Measurements from ENCODE around the gene NEU4. TPM values are rescaled to one million over a fixed set of nuclear protein-coding genes. Genes with fewer than 3 reads are reported as not detected.

Gene NEU4
- polyA plus RNA-seq, 1 donor from 2014 or later, result not detected

DNA sequence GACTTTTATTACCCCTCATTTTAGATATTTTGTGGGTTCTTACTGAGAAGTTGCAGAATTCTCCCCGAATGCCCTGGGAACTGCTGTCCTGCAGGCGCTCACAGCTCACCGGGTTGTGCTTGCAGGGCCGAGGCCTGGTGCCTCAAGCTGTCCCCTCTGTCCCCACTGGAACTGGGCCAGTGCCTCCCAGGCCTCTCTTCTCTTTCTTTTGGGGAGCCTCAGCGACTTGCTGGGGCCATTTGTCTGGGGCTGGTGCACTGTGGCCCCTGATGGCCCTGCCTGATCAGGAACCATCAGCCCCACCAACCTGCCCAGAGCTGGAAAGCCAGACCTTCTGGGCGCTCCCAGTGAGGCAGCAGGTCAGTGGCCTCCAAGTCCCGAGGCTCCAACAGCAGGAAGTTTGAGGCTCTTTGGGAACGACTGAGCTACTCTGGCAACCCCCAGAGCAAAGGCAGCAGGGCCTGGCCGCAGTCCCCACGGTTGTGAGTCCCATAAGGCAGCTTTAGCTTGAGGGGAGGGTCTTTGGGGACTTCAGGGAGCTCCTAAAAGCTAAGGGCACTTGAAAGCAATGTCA, 14.7 kb upstream of the NEU4 start:
- Histone ChIP-seq H4K20me1 (ENCODE audit: insufficient read depth) (no peaks in the 10 kb centered on the region), H2AFZ (ENCODE audit: low read depth, low read length) (no peak overlapping the region), H3K9me3 (ENCODE audit: low read length) (no peaks in the 10 kb centered on the region), H3K9ac (ENCODE audit: low read length) (no peak overlapping the region), H3K36me3 (ENCODE audit: insufficient read depth, low read length) (no peaks in the 10 kb centered on the region), H3K79me2 (replicated peaks; ENCODE audit: insufficient read depth, low read length) (no peaks in the 10 kb centered on the region), H3K27ac (ENCODE audit: low read length) (no peak overlapping the region), H3K9me2 (ENCODE audit: insufficient read depth, low read length) (no peaks in the 10 kb centered on the region), H3K27me3 (ENCODE audit: insufficient read depth, low read depth, low read length) (no peaks in the 10 kb centered on the region), H3K4me2 (ENCODE audit: low read length) (no peak overlapping the region), H3K4me3 (ENCODE audit: low read length) (no peak overlapping the region), H3F3A (ENCODE audit: insufficient read depth, low read length, poor library complexity, severe bottlenecking) (no peaks in the 10 kb centered on the region)
- TF ChIP-seq EP300 (conservative IDR thresholded peaks at IDR 0.05; ENCODE audit: poor library complexity, severe bottlenecking) (no peak), MXI1 (conservative IDR thresholded peaks at IDR 0.05; ENCODE audit: poor library complexity, severe bottlenecking) (no peak), CTCF (IDR thresholded peaks at IDR 0.05; ENCODE audit: poor library complexity, severe bottlenecking) (no peak), SMC3 (conservative IDR thresholded peaks at IDR 0.05; ENCODE audit: poor library complexity) (no peak), TAF1 (IDR thresholded peaks at IDR 0.05; ENCODE audit: low read depth) (no peak), REST (IDR thresholded peaks at IDR 0.05; ENCODE audit: borderline replicate concordance) (no peak), EZH2 (IDR thresholded peaks at IDR 0.05; ENCODE audit: borderline replicate concordance, insufficient read depth, low read length, poor library complexity, severe bottlenecking) (no peak), RAD21 (conservative IDR thresholded peaks at IDR 0.05) (no peak), POLR2AphosphoS5 (IDR thresholded peaks at IDR 0.05) (no peak)

DNA sequence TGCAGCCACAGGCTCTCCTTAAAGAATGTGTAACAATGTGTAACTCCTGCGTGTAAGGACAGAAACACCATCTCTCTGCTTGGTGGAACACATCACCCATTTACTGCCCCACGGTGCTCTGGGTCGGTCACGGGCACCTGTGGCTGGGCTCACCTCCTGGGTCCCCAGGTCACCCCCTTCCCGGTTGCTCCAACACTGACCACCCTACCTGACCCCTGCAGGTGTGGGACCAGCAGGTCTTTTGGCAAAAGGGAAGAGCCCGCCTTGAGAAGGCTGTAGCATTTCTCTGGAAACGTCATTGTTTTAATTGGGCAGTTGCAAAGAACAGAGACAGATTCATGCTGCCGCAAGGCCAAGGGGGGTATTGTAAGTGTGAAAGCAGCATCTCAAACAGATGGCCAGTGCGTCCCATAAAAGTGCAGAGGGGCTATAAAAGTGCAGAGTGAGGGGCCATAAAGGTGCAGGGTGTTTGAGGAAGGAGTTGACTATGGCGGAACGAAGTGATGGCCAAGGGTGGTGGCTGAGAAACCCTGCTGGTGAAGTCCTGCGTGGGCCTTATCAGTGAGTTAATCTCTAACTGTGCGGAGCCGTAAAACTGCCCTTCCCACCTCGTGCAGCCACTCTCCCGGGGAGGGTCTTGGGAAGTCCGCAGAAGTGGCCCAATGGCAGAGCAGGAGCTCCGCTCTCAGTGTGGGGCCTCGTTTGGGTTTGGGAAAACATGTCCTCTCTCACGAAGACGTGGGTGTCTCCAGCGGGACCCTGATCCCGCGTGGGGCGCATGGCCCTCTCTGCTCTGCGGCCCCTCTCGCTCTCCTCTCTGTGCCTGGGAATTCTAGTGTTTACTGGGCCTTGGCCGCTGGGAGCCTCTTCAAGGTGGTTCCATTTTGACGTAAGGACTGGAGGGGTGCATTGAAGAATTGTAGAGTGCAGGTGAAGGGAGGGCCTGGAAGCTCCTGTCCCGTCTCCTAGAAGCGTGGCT, 13.7 kb upstream of the NEU4 start:
- no peak overlapping the region for H2AFZ ChIP-seq (ENCODE audit: low read depth, low read length)
- no peaks in the 10 kb centered on the region for H3K79me2 ChIP-seq (replicated peaks; ENCODE audit: insufficient read depth, low read length)
- no peaks in the 10 kb centered on the region for H3K36me3 ChIP-seq (ENCODE audit: insufficient read depth, low read length)
- no peaks in the 10 kb centered on the region for H4K20me1 ChIP-seq (ENCODE audit: insufficient read depth)
- H3K9me3 ChIP-seq (ENCODE audit: low read length), result no peaks in the 10 kb centered on the region
- TF ChIP-seq RAD21 (conservative IDR thresholded peaks at IDR 0.05) (no peak), EZH2 (IDR thresholded peaks at IDR 0.05; ENCODE audit: borderline replicate concordance, insufficient read depth, low read length, poor library complexity, severe bottlenecking) (no peak), TAF1 (IDR thresholded peaks at IDR 0.05; ENCODE audit: low read depth) (no peak), POLR2AphosphoS5 (IDR thresholded peaks at IDR 0.05) (no peak), MXI1 (conservative IDR thresholded peaks at IDR 0.05; ENCODE audit: poor library complexity, severe bottlenecking) (no peak), CTCF (IDR thresholded peaks at IDR 0.05; ENCODE audit: poor library complexity, severe bottlenecking) (no peak), REST (IDR thresholded peaks at IDR 0.05; ENCODE audit: borderline replicate concordance) (no peak), SMC3 (conservative IDR thresholded peaks at IDR 0.05; ENCODE audit: poor library complexity) (no peak), EP300 (conservative IDR thresholded peaks at IDR 0.05; ENCODE audit: poor library complexity, severe bottlenecking) (no peak)
- no peak overlapping the region for H3K4me2 ChIP-seq (ENCODE audit: low read length)
- H3K27me3 ChIP-seq (ENCODE audit: insufficient read depth, low read depth, low read length), result no peaks in the 10 kb centered on the region
- H3K9ac ChIP-seq (ENCODE audit: low read length), result no peak overlapping the region
- no peaks in the 10 kb centered on the region for H3F3A ChIP-seq (ENCODE audit: insufficient read depth, low read length, poor library complexity, severe bottlenecking)
- no peak overlapping the region for H3K4me3 ChIP-seq (ENCODE audit: low read length)
- no peaks in the 10 kb centered on the region for H3K9me2 ChIP-seq (ENCODE audit: insufficient read depth, low read length)
- H3K27ac ChIP-seq (ENCODE audit: low read length), result no peak overlapping the region

Data from neural cell (in vitro differentiated cells).